HG03103 (cell line): ENCODE results near the gene FBL.

Source experiments
- ATAC-seq: cut with Tn5 transposase; IDR thresholded peaks from one replicate; pipeline ENCODE4 v1.9.1; 2021; ENCODE audit warnings: low read depth; ENCODE audit not compliant: unreplicated experiment

FBL gene

DNA sequence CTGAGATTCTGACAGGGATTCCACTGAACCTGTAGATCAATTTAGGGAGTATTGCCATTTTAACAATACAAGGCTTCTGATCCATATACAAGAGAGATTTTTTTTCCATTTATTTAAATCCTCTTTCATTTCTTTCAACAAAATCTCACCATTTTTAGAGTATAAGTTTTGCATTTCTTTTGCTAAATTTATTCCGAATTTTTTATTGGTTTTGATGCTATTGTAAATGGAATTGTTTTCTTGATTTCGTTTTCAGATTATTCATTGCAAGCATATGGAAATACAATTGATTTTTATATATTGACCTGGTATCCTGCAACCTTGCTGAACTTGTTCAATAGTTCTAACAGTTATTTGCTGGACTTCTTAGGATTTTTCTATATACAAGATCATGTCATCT lies 49.1 kb downstream of the FBL start:
- ATAC-seq = no peak

DNA sequence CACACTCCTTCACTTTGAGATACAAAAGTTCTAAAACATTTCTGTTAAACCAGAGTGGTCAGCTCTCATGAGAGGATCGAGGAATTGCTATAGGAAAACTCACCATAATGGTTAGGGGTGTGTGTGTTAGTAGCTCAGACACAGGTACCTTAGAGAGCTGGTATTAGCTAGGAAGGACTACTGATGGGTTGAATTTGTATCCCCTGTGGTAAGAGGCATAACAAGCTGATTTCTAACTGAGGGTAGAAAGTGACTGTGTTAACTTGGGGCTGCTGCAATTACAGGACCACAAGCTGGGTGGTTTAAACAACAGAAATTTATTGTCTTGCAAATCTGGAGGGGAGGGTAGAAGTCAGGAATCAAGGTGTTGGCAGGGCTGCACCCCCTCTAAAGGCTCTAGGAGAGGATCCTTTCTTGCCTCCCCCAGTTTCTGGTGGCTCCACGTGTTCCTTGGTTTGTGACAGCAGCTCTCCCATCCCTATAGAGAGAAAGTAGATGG lies 50.1 kb downstream of the FBL start:
- no peak for ATAC-seq

DNA sequence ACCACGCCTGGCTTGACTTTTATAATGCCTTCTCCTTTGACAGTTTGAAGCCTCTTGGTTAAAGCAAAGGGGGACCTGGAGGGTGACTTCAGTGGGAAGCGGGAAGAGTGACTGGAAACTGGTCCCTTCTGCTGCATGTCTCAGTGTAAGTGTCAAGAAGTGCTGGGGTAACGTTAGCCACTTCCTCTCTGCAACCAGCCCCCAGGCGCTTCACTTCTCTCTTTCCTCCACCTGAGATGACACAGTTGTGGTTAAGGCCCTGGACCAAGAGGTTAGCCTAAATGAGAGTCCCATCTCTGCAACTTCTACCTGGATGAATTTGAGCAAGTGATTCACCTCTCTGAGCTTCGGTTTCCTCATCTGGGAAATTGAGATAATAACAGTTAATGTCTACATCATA lies 51.2 kb downstream of the FBL start:
- no peak for ATAC-seq

DNA sequence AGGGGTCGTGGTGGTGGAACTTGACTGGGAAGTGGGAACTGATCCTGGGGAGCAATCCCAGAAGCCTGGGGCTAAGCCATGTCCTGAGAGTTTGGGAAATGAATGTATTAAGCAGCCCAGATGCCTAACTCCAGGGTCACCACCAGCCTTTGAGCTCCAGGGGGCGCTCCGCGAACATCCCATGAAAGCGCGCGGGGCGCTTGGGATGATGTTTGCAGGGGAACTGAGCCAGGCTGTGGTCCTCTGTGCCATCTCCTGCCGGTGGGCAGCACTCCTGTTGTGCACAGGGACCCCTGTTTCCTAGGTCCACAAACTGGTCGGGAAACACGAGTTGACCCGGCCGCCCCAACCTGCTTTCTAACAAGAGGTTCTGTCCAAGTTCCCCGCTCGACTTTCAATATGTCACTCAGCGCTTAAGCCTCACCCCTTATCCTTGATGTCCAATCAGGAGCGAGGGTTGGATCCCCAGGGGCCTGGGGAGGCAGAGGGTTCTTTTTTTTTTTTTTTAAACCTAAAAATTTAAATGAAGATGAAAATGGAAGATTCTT lies 53.1 kb downstream of the FBL start:
- no peak for ATAC-seq

DNA sequence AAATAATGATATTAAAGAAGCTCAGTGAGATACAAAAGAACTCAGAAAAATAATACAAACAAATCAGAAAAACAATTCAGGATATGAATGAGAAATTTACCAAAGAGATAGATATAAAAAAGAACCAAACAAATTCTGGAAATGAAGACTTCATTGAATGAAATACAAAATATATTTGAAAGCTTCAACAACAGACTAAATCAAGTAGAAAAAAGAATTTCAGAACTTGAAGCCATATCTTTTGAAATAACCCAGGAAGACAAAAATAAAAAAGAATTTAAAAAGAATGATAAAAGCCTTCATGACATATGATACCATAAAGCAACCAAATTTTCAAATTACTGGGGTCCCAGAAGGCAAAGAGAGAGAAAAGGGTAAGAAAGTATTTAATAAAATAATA lies 57.9 kb downstream of the FBL start:
- no peak for ATAC-seq
